H1 (cell line): ENCODE data around the gene LHPP.

Experiments
- BACH1 ChIP-seq: IDR thresholded peaks from 2 replicates; pipeline ENCODE4 v1.6.1; 2012; ENCODE audit warnings: low read length, improper control_type of control experiment
- BRCA1 ChIP-seq: IDR thresholded peaks from 2 replicates; pipeline ENCODE4 v1.6.1; 2012; ENCODE audit warnings: low read depth, low read length, improper control_type of control experiment
- CHD1 ChIP-seq: IDR thresholded peaks from 2 replicates; pipeline ENCODE4 v1.6.1; 2012; ENCODE audit warnings: low read depth, low read length, improper control_type of control experiment
- CTCF ChIP-seq, 3 experiments: IDR thresholded peaks; 1 replicate in 2 of 3; 2 replicates in 1 of 3; pipeline versions ENCODE4 v1.5.1 to v1.6.1; 2011; ENCODE audit warnings: low read length in 3 of 3, mild to moderate bottlenecking in 3 of 3, inconsistent platforms in 2 of 3, low read depth in 1 of 3, moderate library complexity in 1 of 3; ENCODE audit not compliant: insufficient read depth in 1 of 3; ENCODE audit errors: control extremely low read depth in 1 of 3
- EGR1 ChIP-seq: IDR thresholded peaks from 2 replicates; pipeline ENCODE4 v1.6.1; 2011; ENCODE audit warnings: low read depth, low read length, borderline replicate concordance
- EP300 ChIP-seq, 2 experiments: IDR thresholded peaks; 1 replicate in 1 of 2; 2 replicates in 1 of 2; pipeline ENCODE4 v1.6.1; 2011 to 2012; ENCODE audit warnings: low read depth in 2 of 2, low read length in 2 of 2, mild to moderate bottlenecking in 2 of 2, borderline replicate concordance in 1 of 2, inconsistent platforms in 1 of 2, moderate library complexity in 1 of 2
- EZH2 ChIP-seq: fragments of 200-600 bp; sonication (generic); IDR thresholded peaks from 2 replicates; pipeline ENCODE4 v1.7.1; 2012; ENCODE audit warnings: low read depth, mild to moderate bottlenecking, moderate library complexity, low read length, inconsistent platforms; ENCODE audit not compliant: severe bottlenecking
- HDAC2 ChIP-seq, 2 experiments: fragments of 300-600 bp in 1 of 2; sonication (generic) in 1 of 2; IDR thresholded peaks; 2 replicates each; pipeline ENCODE4 v1.6.1; 2011 to 2012; ENCODE audit warnings: low read depth in 2 of 2, low read length in 2 of 2, mild to moderate bottlenecking in 2 of 2, moderate library complexity in 2 of 2, borderline replicate concordance in 1 of 2, inconsistent platforms in 1 of 2
- NANOG ChIP-seq: IDR thresholded peaks from 2 replicates; pipeline ENCODE4 v1.6.1; 2011; ENCODE audit warnings: low read length, low read depth, mild to moderate bottlenecking, inconsistent platforms; ENCODE audit not compliant: insufficient read depth, poor library complexity, severe bottlenecking
- POLR2A ChIP-seq, 2 experiments: IDR thresholded peaks; 1 replicate in 1 of 2; 2 replicates in 1 of 2; pipeline ENCODE4 v1.6.1; 2011; ENCODE audit warnings: low read depth in 2 of 2, low read length in 2 of 2, mild to moderate bottlenecking in 2 of 2; ENCODE audit errors: control extremely low read depth in 1 of 2
- SP1 ChIP-seq: IDR thresholded peaks from 2 replicates; pipeline ENCODE4 v1.6.1; 2011; ENCODE audit warnings: low read depth, low read length
- SP2 ChIP-seq: IDR thresholded peaks from 2 replicates; pipeline ENCODE4 v1.6.1; 2012; ENCODE audit warnings: mild to moderate bottlenecking, low read length, inconsistent platforms
- USF2 ChIP-seq: IDR thresholded peaks from 2 replicates; pipeline ENCODE4 v1.6.1; 2011; ENCODE audit warnings: low read length, improper control_type of control experiment

GRCh38 chr10:124470544-124471434 is 9.2 kb downstream of the LHPP start:
- TF ChIP-seq BRCA1: no peak
- TF ChIP-seq EZH2: no peak
- no peak for TF ChIP-seq CTCF (IDR thresholded peaks at IDR 0.05; ENCODE audit: control extremely low read depth in 1 of 3, insufficient read depth in 1 of 3, low read depth in 1 of 3, low read length in 3 of 3)
- no peak for TF ChIP-seq EGR1
- no peak for TF ChIP-seq POLR2A (IDR thresholded peaks at IDR 0.05; ENCODE audit: control extremely low read depth in 1 of 2, low read depth in 2 of 2, low read length in 2 of 2)
- TF ChIP-seq USF2: no peak
- TF ChIP-seq SP1: no peak
- no peak for TF ChIP-seq CHD1
- TF ChIP-seq BACH1: no peak
- TF ChIP-seq SP2: no peak
- TF ChIP-seq NANOG: no peak
- TF ChIP-seq EP300 (IDR thresholded peaks at IDR 0.05; ENCODE audit: borderline replicate concordance in 1 of 2, low read depth in 2 of 2, low read length in 2 of 2): no peak
- no peak for TF ChIP-seq HDAC2 (IDR thresholded peaks at IDR 0.05; ENCODE audit: borderline replicate concordance in 1 of 2, low read depth in 2 of 2, low read length in 2 of 2)
